OCI-LY1 (cell line): ENCODE data around the gene PPP1R3C.

ENCODE experiments used
- CTCF ChIP-seq: fragments of 200-600 bp; sonication (generic), shearing (Covaris generic); IDR thresholded peaks from 2 replicates; pipeline ENCODE4 v1.5.1; 2017; ENCODE audit warnings: mild to moderate bottlenecking, antibody characterized with exemption, low read length, moderate library complexity, mixed read lengths
- EZH2 ChIP-seq: fragments of 200-600 bp; sonication (generic), shearing (Covaris generic); IDR thresholded peaks from 2 replicates; pipeline ENCODE4 v1.8.0; 2017; ENCODE audit warnings: borderline replicate concordance, mixed run types, mild to moderate bottlenecking, antibody characterized with exemption, low read length, moderate library complexity, mixed read lengths

- TF ChIP-seq CTCF (no peak), EZH2 (no peak)
Measured at GRCh38 chr10:91613411-91614187, 19.3 kb downstream of the PPP1R3C start.
